ENCODE data around the gene NCAM2.

The NCAM2 gene

DNA sequence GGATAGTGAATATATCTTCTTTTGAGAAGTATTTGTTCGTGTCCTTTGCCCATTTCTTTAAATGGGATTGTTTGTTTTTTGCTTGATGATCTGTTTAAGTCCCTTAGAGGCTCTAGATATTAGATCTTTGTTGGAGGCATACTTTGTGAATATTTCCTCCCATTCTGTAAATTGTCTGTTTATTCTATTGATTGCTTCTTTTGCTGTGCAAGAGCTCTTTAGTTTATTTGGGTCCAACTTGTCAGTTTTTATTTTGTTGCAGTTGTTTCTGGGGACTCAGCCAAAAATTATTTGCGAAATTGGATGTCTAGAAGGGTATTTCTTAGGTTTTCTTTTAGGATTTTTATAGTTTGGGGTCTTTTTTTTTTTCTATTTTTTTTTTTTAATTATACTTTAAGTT is 302.8 kb downstream of the NCAM2 start:
- no peaks in the 10 kb centered on the region for H3K27me3 ChIP-seq (ENCODE audit: insufficient read depth, poor library complexity, severe bottlenecking)
- no peak for DNase-seq (ENCODE audit: low read depth in 1 of 2, low spot score in 1 of 2)
- H3K27ac ChIP-seq (replicated peaks): no peak overlapping the region
- H3K4me3 ChIP-seq (replicated peaks; ENCODE audit: insufficient read depth, low read length): no peak overlapping the region
- no peak for TF ChIP-seq POLR2AphosphoS5 (IDR thresholded peaks at IDR 0.05; ENCODE audit: low read depth)
- TF ChIP-seq, protein P1, sequence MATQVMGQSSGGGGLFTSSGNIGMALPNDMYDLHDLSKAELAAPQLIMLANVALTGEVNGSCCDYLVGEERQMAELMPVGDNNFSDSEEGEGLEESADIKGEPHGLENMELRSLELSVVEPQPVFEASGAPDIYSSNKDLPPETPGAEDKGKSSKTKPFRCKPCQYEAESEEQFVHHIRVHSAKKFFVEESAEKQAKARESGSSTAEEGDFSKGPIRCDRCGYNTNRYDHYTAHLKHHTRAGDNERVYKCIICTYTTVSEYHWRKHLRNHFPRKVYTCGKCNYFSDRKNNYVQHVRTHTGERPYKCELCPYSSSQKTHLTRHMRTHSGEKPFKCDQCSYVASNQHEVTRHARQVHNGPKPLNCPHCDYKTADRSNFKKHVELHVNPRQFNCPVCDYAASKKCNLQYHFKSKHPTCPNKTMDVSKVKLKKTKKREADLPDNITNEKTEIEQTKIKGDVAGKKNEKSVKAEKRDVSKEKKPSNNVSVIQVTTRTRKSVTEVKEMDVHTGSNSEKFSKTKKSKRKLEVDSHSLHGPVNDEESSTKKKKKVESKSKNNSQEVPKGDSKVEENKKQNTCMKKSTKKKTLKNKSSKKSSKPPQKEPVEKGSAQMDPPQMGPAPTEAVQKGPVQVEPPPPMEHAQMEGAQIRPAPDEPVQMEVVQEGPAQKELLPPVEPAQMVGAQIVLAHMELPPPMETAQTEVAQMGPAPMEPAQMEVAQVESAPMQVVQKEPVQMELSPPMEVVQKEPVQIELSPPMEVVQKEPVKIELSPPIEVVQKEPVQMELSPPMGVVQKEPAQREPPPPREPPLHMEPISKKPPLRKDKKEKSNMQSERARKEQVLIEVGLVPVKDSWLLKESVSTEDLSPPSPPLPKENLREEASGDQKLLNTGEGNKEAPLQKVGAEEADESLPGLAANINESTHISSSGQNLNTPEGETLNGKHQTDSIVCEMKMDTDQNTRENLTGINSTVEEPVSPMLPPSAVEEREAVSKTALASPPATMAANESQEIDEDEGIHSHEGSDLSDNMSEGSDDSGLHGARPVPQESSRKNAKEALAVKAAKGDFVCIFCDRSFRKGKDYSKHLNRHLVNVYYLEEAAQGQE (IDR thresholded peaks at IDR 0.05; ENCODE audit: insufficient replicate concordance, low read depth): no peak
- no peak for TF ChIP-seq SPI1 (IDR thresholded peaks at IDR 0.05; ENCODE audit: borderline replicate concordance, low read depth)
- TF ChIP-seq GABPA (IDR thresholded peaks at IDR 0.05; ENCODE audit: low read depth): no peak
- TF ChIP-seq, protein P2, sequence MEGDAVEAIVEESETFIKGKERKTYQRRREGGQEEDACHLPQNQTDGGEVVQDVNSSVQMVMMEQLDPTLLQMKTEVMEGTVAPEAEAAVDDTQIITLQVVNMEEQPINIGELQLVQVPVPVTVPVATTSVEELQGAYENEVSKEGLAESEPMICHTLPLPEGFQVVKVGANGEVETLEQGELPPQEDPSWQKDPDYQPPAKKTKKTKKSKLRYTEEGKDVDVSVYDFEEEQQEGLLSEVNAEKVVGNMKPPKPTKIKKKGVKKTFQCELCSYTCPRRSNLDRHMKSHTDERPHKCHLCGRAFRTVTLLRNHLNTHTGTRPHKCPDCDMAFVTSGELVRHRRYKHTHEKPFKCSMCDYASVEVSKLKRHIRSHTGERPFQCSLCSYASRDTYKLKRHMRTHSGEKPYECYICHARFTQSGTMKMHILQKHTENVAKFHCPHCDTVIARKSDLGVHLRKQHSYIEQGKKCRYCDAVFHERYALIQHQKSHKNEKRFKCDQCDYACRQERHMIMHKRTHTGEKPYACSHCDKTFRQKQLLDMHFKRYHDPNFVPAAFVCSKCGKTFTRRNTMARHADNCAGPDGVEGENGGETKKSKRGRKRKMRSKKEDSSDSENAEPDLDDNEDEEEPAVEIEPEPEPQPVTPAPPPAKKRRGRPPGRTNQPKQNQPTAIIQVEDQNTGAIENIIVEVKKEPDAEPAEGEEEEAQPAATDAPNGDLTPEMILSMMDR (IDR thresholded peaks at IDR 0.05; ENCODE audit: insufficient read depth, low read length): no peak

DNA sequence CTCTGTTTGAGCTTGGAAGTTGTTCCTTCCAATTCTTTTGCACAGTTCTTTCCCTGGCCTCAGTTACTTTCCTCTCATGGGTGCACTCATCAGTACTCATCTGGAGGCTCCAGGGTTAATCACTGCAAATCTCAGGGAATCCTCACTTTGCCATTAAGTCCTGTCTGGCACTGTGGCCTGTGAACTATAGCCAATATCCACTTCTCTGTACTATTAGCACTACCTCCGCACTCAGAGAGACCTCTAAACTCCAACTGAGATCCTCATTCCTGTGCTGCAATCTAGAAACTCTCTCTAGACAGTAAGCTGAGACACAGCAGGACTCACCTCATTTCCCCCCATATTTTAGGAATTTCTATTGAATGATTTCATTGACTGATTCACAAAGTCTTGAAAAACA is 311.3 kb downstream of the NCAM2 start:
- Histone ChIP-seq H3K4me3 (replicated peaks; ENCODE audit: insufficient read depth, low read length) (no peak overlapping the region), H3K27me3 (ENCODE audit: insufficient read depth, poor library complexity, severe bottlenecking) (no peaks in the 10 kb centered on the region), H3K27ac (replicated peaks) (no peak overlapping the region)
- DNase-seq (ENCODE audit: low read depth in 1 of 2, low spot score in 1 of 2): no peak
- no peak for TF ChIP-seq SPI1 (IDR thresholded peaks at IDR 0.05; ENCODE audit: borderline replicate concordance, low read depth)
- no peak for TF ChIP-seq GABPA (IDR thresholded peaks at IDR 0.05; ENCODE audit: low read depth)
- no peak for TF ChIP-seq POLR2AphosphoS5 (IDR thresholded peaks at IDR 0.05; ENCODE audit: low read depth)
- TF ChIP-seq, protein P1 (IDR thresholded peaks at IDR 0.05; ENCODE audit: insufficient replicate concordance, low read depth): no peak
- TF ChIP-seq, protein P2 (IDR thresholded peaks at IDR 0.05; ENCODE audit: insufficient read depth, low read length): no peak

DNA sequence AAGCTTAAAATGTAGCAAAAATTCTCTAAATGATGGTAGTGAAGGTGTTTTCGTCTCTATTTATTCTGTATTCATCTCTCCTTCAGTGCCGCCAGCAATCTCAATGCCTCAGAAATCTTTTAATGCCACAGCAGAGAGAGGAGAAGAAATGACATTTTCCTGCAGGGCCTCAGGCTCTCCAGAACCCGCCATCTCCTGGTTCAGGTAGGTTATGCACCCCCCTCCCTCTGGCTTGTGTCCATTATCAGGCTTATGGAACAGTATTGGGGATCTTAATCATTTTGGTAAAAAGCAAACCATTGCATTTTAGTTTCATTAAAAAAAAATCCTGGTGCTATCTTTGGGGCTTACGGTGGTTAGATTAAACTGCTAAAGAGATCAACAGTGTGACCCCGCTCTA is 326.1 kb downstream of the NCAM2 start:
- H3K27ac ChIP-seq (replicated peaks): no peak overlapping the region
- no peak for DNase-seq (ENCODE audit: low read depth in 1 of 2, low spot score in 1 of 2)
- no peaks in the 10 kb centered on the region for H3K27me3 ChIP-seq (ENCODE audit: insufficient read depth, poor library complexity, severe bottlenecking)
- TF ChIP-seq, protein P2 (IDR thresholded peaks at IDR 0.05; ENCODE audit: insufficient read depth, low read length): no peak
- TF ChIP-seq GABPA (IDR thresholded peaks at IDR 0.05; ENCODE audit: low read depth): no peak
- no peak for TF ChIP-seq SPI1 (IDR thresholded peaks at IDR 0.05; ENCODE audit: borderline replicate concordance, low read depth)
- TF ChIP-seq POLR2AphosphoS5 (IDR thresholded peaks at IDR 0.05; ENCODE audit: low read depth): no peak
- TF ChIP-seq, protein P1 (IDR thresholded peaks at IDR 0.05; ENCODE audit: insufficient replicate concordance, low read depth): no peak
- H3K4me3 ChIP-seq (replicated peaks; ENCODE audit: insufficient read depth, low read length): no peak overlapping the region

Data from HL-60 (cell line).